Ascending aorta (tissue), 2 donors: ENCODE data around the gene KCNG3. TPM values are rescaled to one million over a fixed set of nuclear protein-coding genes. Genes with fewer than 3 reads are reported as not detected.
"Not testable (repeated sequence)": the region's sequence is repeated elsewhere in the genome, so short reads cannot be mapped to it uniquely, and the experiment has no call there.

Experiments used
- DNase-seq, 2 donors: peaks; one replicate each; pipeline ENCODE4 v3.0.0-alpha.2; 2019; ENCODE audit warnings: low spot score in 2 of 2
- H3K27ac ChIP-seq, 2 donors: fragments of 200-600 bp; sonication (generic); one replicate each; pipeline ENCODE4 v1.5.1; 2016 to 2017; ENCODE audit warnings: mild to moderate bottlenecking in 1 of 2
- H3K27me3 ChIP-seq: fragments of 200-600 bp; sonication (generic); one replicate; pipeline ENCODE4 v1.5.1; 2017
- H3K36me3 ChIP-seq, 2 donors: fragments of 200-600 bp; sonication (generic); one replicate each; pipeline ENCODE4 v1.5.1; 2016
- H3K4me1 ChIP-seq, 2 donors: fragments of 200-600 bp; sonication (generic); one replicate each; pipeline ENCODE4 v1.5.1; 2016 to 2017; ENCODE audit warnings: mild to moderate bottlenecking in 1 of 2
- H3K4me3 ChIP-seq, 2 donors: fragments of 200-600 bp; sonication (generic); one replicate each; pipeline ENCODE4 v1.5.1; 2016 to 2017; ENCODE audit warnings: mild to moderate bottlenecking in 1 of 2
- H3K9me3 ChIP-seq, 2 donors: fragments of 200-600 bp; sonication (generic); one replicate each; pipeline ENCODE4 v1.5.1; 2016
- CTCF ChIP-seq, 3 experiments: fragments of 200-600 bp in 2 of 3; fragments of 450-650 bp in 1 of 3; sonication (generic) in 2 of 3; IDR thresholded peaks; one replicate each; pipeline ENCODE4 v1.5.1; 2016 to 2019; ENCODE audit warnings: antibody characterized with exemption in 3 of 3, mild to moderate bottlenecking in 1 of 3, moderate library complexity in 1 of 3
- intact Hi-C: fragments of 100-400 bp; cut with DNase I; formaldehyde crosslinking; loops from one replicate; pipeline ENCODE4 v1.15.1; 2023
- total RNA-seq: library from RNA; depleted of rRNA; stranded (reverse); fragments of >200 nt; gene quantifications from one replicate; pipeline ENCODE4 v1.1.0, GENCODE V29; 2016

KCNG3 gene
- total RNA-seq, 1 donor from 2014 or later: not detected

- no peak for TF ChIP-seq CTCF (IDR thresholded peaks at IDR 0.05)
- DNase-seq: no peak
- intact Hi-C loops: no loop called here
- Histone ChIP-seq H3K27ac (no peak overlapping the region), H3K36me3 (no peaks in the 10 kb centered on the region), H3K4me3 (no peak overlapping the region), H3K4me1 (no peaks in the 10 kb centered on the region), H3K9me3 (peaks cover 0 to 20% of the 10 kb centered on the region in 2 donors), H3K27me3 (no peaks in the 10 kb centered on the region)
These were observed 82.9 kb downstream of the KCNG3 start for GRCh38 chr2:42410742-42411514.

- Histone ChIP-seq H3K27ac (no peak overlapping the region), H3K4me3 (no peak overlapping the region), H3K27me3 (no peaks in the 10 kb centered on the region), H3K4me1 (no peaks in the 10 kb centered on the region), H3K36me3 (no peaks in the 10 kb centered on the region), H3K9me3 (no peaks in the 10 kb centered on the region)
- TF ChIP-seq CTCF (IDR thresholded peaks at IDR 0.05): no peak
- intact Hi-C loops: no loop called here
- DNase-seq: no peak
These were observed 85.8 kb downstream of the KCNG3 start for GRCh38 chr2:42408009-42408408.

GRCh38 chr2:42407476-42407875, 86.3 kb downstream of the KCNG3 start:
- Histone ChIP-seq H3K4me3 (no peak overlapping the region), H3K36me3 (no peaks in the 10 kb centered on the region), H3K27me3 (no peaks in the 10 kb centered on the region), H3K9me3 (no peaks in the 10 kb centered on the region), H3K27ac (no peak overlapping the region), H3K4me1 (no peaks in the 10 kb centered on the region)
- no peak for DNase-seq
- intact Hi-C loops: no loop called here
- no peak for TF ChIP-seq CTCF (IDR thresholded peaks at IDR 0.05)

GRCh38 chr2:42404676-42405075, 89.1 kb downstream of the KCNG3 start:
- Histone ChIP-seq H3K4me1 (no peaks in the 10 kb centered on the region), H3K9me3 (no peaks in the 10 kb centered on the region), H3K4me3 (no peak overlapping the region), H3K36me3 (no peaks in the 10 kb centered on the region), H3K27me3 (no peaks in the 10 kb centered on the region), H3K27ac (no peak overlapping the region)
- DNase-seq: no peak
- TF ChIP-seq CTCF (IDR thresholded peaks at IDR 0.05): no peak
- intact Hi-C loops: no loop called here

GRCh38 chr2:42401773-42402172, 92.0 kb downstream of the KCNG3 start:
- H3K27me3 ChIP-seq: no peaks in the 10 kb centered on the region
- DNase-seq: no peak
- H3K27ac ChIP-seq: no peak overlapping the region
- TF ChIP-seq CTCF (IDR thresholded peaks at IDR 0.05): no peak
- H3K9me3 ChIP-seq: no peaks in the 10 kb centered on the region
- H3K36me3 ChIP-seq: no peaks in the 10 kb centered on the region
- H3K4me1 ChIP-seq: no peaks in the 10 kb centered on the region
- intact Hi-C loops: no loop called here
- no peak overlapping the region for H3K4me3 ChIP-seq

GRCh38 chr2:42398052-42398451, 95.7 kb downstream of the KCNG3 start:
- intact Hi-C loops, H3K27me3 ChIP-seq, H3K4me1 ChIP-seq, H3K4me3 ChIP-seq, H3K9me3 ChIP-seq, H3K36me3 ChIP-seq, DNase-seq, H3K27ac ChIP-seq: not testable (repeated sequence)

GRCh38 chr2:42393320-42393719, 100.5 kb downstream of the KCNG3 start:
- H3K9me3 ChIP-seq, H3K4me1 ChIP-seq, H3K36me3 ChIP-seq, H3K4me3 ChIP-seq, H3K27me3 ChIP-seq, intact Hi-C loops, H3K27ac ChIP-seq, DNase-seq: not testable (repeated sequence)
